HepG2 (cell line): ENCODE data around the gene TSHZ2. TPM values are rescaled to one million over a fixed set of nuclear protein-coding genes. Genes with fewer than 3 reads are reported as not detected.

ENCODE experiments used
- BCL6 ChIP-seq: IDR thresholded peaks from 2 replicates; pipeline ENCODE4 v1.6.1; 2016; ENCODE audit warnings: missing genetic modification reagents, missing compliant biosample characterization
- FOXP1 ChIP-seq, 2 experiments: fragments of 450-650 bp in 1 of 2; IDR thresholded peaks; 2 replicates each; pipeline ENCODE4 v1.6.1; 2017 to 2018; ENCODE audit warnings: antibody characterized with exemption in 1 of 2
- GATAD1 ChIP-seq: IDR thresholded peaks from 2 replicates; pipeline ENCODE4 v1.6.1; 2016; ENCODE audit warnings: missing genetic modification reagents, missing compliant biosample characterization
- HMG20A ChIP-seq: IDR thresholded peaks from 2 replicates; pipeline ENCODE4 v1.6.1; 2016; ENCODE audit warnings: borderline replicate concordance
- HMG20B ChIP-seq: conservative IDR thresholded peaks from 2 replicates; pipeline ENCODE4 v1.6.1; 2016; ENCODE audit warnings: missing genetic modification reagents, missing compliant biosample characterization
- HNF4A ChIP-seq: sonication (generic); formaldehyde crosslinking; IDR thresholded peaks from 2 replicates; pipeline ENCODE4 v1.4.0; 2020; ENCODE audit warnings: missing genetic modification reagents
- NR2F2 ChIP-seq: IDR thresholded peaks from 2 replicates; pipeline ENCODE4 v1.6.1; 2012; ENCODE audit warnings: low read depth, inconsistent platforms, borderline replicate concordance
- NR2F6 ChIP-seq, 2 experiments: IDR thresholded peaks; 2 replicates each; pipeline ENCODE4 v1.6.1; 2016; ENCODE audit warnings: antibody characterized with exemption in 1 of 2, mild to moderate bottlenecking in 1 of 2
- RARA ChIP-seq: IDR thresholded peaks from 2 replicates; pipeline ENCODE4 v1.6.1; 2016; ENCODE audit warnings: missing genetic modification reagents, missing compliant biosample characterization
- SAP130 ChIP-seq: IDR thresholded peaks from 2 replicates; pipeline ENCODE4 v1.6.1; 2016; ENCODE audit warnings: low read depth
- TARDBP ChIP-seq: sonication (generic); formaldehyde crosslinking; IDR thresholded peaks from 2 replicates; pipeline ENCODE4 v1.8.0; 2022; ENCODE audit warnings: mild to moderate bottlenecking, missing genetic modification reagents
- TCF7 ChIP-seq: sonication (generic); IDR thresholded peaks from 2 replicates; pipeline ENCODE4 v1.6.1; 2016; ENCODE audit warnings: antibody characterized with exemption, low read depth
- ZNF207 ChIP-seq: fragments of 450-650 bp; IDR thresholded peaks from 2 replicates; pipeline ENCODE4 v1.6.1; 2016; ENCODE audit warnings: antibody characterized with exemption, borderline replicate concordance
- ZNF232 ChIP-seq: sonication (generic); formaldehyde crosslinking; IDR thresholded peaks from 2 replicates; pipeline ENCODE4 v1.4.0; 2020; ENCODE audit warnings: missing genetic modification reagents, borderline replicate concordance
- ZNF30 ChIP-seq: sonication (generic); formaldehyde crosslinking; IDR thresholded peaks from 2 replicates; pipeline ENCODE4 v1.5.0; 2020; ENCODE audit warnings: mild to moderate bottlenecking, missing genetic modification reagents
- ZNF503 ChIP-seq: sonication (generic); formaldehyde crosslinking; IDR thresholded peaks from 2 replicates; pipeline ENCODE4 v1.4.0; 2020; ENCODE audit warnings: missing genetic modification reagents
- ZNF615 ChIP-seq: sonication (generic); formaldehyde crosslinking; IDR thresholded peaks from 2 replicates; pipeline ENCODE4 v1.5.0; 2020; ENCODE audit warnings: mild to moderate bottlenecking, missing genetic modification reagents, borderline replicate concordance
- polyA plus RNA-seq, 8 experiments: library from polyadenylated mRNA; depleted of rRNA in 3 of 8; stranded (reverse) in 7 of 8; unstranded in 1 of 8; fragments of >200 nt; fragmentation: Illumina TruSeq in 4 of 8; extraction: Trizol in 4 of 8; gene quantifications; 2 replicates each; pipeline versions ENCODE4 v1.2.1 to v1.2.3, GENCODE V29; 2011 to 2016; ENCODE audit warnings: low read depth in 4 of 8, missing spikeins in 1 of 8, mixed read lengths in 1 of 8; ENCODE audit not compliant: insufficient read depth in 1 of 8
- total RNA-seq, 5 experiments: library from RNA; depleted of rRNA; stranded (reverse); fragments of >200 nt; fragmentation: Illumina TruSeq; extraction: Trizol; gene quantifications; 2 replicates each; pipeline ENCODE4 v1.2.3, GENCODE V29; 2016; ENCODE audit warnings: low read depth in 1 of 5
- TF ChIP-seq, protein P1 (sequence below): IDR thresholded peaks from 2 replicates; pipeline ENCODE4 v1.4.0; 2020; ENCODE audit warnings: mild to moderate bottlenecking, missing genetic modification reagents
- TF ChIP-seq, protein P2 (sequence below): sonication (generic); formaldehyde crosslinking; IDR thresholded peaks from 2 replicates; pipeline ENCODE4 v1.4.0; 2020; ENCODE audit warnings: missing genetic modification reagents

Gene TSHZ2
- total and polyA plus RNA-seq, 2 of the 13 experiments (the other 11 are each of a cell fraction or from before 2014, with no cell fraction given) = 0.01 TPM; not detected in 1

DNA sequence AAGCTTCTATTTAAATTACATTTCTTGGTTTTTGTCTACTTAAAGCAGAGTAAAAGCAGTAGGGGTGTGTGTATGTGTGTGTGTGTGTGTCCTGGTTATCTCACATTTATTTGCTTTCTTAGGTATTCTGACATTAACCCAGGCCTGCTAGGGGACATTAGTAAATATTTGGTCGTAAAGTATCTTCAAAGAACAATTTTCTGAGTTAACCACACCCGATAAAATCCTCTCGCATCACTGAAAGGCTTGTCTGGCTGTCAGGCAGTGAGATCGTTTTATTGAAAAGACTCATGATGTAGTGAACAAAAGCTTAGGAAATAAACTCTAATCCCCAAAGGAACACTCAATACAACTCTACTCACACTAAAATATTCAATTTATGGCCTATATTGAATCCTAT, 543.6 kb downstream of the TSHZ2 start (continued):
- TF ChIP-seq RARA (CRISPR knock-in tag) (peak; percentile 41), HMG20A (CRISPR knock-in tag) (peak; percentile 28; the same call in 1 of the 2 replicates), HNF4A (CRISPR knock-in tag) (no peak), HMG20B (CRISPR knock-in tag) (no peak), NR2F6 (IDR thresholded peaks at IDR 0.05) (no peak), NR2F6 (CRISPR knock-in tag; IDR thresholded peaks at IDR 0.05) (no peak), ZNF503 (CRISPR knock-in tag) (peak; percentile 42; the same call in 1 of the 2 replicates), FOXP1 (IDR thresholded peaks at IDR 0.05) (no peak), FOXP1 (CRISPR knock-in tag; IDR thresholded peaks at IDR 0.05) (peak; percentile 11; the same call in 1 of the 2 replicates), SAP130 (CRISPR knock-in tag) (peak; percentile 10; the same call in 1 of the 2 replicates), BCL6 (CRISPR knock-in tag) (0 out of 2 replicates have a peak, but pooled peaks have one; percentile 23), TCF7 (peak; percentile 56; the same call in 1 of the 2 replicates), TARDBP (CRISPR knock-in tag) (0 out of 2 replicates have a peak, but pooled peaks have one; percentile 28), ZNF232 (no peak), ZNF30 (no peak), NR2F2 (0 out of 2 replicates have a peak, but pooled peaks have one; percentile 26), ZNF615 (no peak), GATAD1 (CRISPR knock-in tag) (no peak), ZNF207 (no peak)
- TF ChIP-seq, protein P1, sequence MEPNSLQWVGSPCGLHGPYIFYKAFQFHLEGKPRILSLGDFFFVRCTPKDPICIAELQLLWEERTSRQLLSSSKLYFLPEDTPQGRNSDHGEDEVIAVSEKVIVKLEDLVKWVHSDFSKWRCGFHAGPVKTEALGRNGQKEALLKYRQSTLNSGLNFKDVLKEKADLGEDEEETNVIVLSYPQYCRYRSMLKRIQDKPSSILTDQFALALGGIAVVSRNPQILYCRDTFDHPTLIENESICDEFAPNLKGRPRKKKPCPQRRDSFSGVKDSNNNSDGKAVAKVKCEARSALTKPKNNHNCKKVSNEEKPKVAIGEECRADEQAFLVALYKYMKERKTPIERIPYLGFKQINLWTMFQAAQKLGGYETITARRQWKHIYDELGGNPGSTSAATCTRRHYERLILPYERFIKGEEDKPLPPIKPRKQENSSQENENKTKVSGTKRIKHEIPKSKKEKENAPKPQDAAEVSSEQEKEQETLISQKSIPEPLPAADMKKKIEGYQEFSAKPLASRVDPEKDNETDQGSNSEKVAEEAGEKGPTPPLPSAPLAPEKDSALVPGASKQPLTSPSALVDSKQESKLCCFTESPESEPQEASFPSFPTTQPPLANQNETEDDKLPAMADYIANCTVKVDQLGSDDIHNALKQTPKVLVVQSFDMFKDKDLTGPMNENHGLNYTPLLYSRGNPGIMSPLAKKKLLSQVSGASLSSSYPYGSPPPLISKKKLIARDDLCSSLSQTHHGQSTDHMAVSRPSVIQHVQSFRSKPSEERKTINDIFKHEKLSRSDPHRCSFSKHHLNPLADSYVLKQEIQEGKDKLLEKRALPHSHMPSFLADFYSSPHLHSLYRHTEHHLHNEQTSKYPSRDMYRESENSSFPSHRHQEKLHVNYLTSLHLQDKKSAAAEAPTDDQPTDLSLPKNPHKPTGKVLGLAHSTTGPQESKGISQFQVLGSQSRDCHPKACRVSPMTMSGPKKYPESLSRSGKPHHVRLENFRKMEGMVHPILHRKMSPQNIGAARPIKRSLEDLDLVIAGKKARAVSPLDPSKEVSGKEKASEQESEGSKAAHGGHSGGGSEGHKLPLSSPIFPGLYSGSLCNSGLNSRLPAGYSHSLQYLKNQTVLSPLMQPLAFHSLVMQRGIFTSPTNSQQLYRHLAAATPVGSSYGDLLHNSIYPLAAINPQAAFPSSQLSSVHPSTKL (CRISPR knock-in tag) = peak; percentile 69
- TF ChIP-seq, protein P2, sequence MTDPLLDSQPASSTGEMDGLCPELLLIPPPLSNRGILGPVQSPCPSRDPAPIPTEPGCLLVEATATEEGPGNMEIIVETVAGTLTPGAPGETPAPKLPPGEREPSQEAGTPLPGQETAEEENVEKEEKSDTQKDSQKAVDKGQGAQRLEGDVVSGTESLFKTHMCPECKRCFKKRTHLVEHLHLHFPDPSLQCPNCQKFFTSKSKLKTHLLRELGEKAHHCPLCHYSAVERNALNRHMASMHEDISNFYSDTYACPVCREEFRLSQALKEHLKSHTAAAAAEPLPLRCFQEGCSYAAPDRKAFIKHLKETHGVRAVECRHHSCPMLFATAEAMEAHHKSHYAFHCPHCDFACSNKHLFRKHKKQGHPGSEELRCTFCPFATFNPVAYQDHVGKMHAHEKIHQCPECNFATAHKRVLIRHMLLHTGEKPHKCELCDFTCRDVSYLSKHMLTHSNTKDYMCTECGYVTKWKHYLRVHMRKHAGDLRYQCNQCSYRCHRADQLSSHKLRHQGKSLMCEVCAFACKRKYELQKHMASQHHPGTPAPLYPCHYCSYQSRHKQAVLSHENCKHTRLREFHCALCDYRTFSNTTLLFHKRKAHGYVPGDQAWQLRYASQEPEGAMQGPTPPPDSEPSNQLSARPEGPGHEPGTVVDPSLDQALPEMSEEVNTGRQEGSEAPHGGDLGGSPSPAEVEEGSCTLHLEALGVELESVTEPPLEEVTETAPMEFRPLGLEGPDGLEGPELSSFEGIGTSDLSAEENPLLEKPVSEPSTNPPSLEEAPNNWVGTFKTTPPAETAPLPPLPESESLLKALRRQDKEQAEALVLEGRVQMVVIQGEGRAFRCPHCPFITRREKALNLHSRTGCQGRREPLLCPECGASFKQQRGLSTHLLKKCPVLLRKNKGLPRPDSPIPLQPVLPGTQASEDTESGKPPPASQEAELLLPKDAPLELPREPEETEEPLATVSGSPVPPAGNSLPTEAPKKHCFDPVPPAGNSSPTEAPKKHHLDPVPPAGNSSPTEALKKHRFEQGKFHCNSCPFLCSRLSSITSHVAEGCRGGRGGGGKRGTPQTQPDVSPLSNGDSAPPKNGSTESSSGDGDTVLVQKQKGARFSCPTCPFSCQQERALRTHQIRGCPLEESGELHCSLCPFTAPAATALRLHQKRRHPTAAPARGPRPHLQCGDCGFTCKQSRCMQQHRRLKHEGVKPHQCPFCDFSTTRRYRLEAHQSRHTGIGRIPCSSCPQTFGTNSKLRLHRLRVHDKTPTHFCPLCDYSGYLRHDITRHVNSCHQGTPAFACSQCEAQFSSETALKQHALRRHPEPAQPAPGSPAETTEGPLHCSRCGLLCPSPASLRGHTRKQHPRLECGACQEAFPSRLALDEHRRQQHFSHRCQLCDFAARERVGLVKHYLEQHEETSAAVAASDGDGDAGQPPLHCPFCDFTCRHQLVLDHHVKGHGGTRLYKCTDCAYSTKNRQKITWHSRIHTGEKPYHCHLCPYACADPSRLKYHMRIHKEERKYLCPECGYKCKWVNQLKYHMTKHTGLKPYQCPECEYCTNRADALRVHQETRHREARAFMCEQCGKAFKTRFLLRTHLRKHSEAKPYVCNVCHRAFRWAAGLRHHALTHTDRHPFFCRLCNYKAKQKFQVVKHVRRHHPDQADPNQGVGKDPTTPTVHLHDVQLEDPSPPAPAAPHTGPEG = no peak
